Measurements from ENCODE around the gene TRIM75.

- peak in 1 of 2 donors; percentile 21 for TF ChIP-seq CTCF (conservative IDR thresholded peaks at IDR 0.05 in 1 of 2, IDR thresholded peaks at IDR 0.05 in 1 of 2; ENCODE audit: extremely low read depth in 1 of 2, insufficient read depth in 1 of 2, low read depth in 1 of 2, low read length in 2 of 2)
- TF ChIP-seq EZH2 (IDR thresholded peaks at IDR 0.05; ENCODE audit: borderline replicate concordance, low read length): no peak
These were observed 7.3 kb downstream of the TRIM75 start for GRCh38 chr4:165060938-165061337.

Measured in mammary epithelial cell (primary cell).